ENCODE results near the gene ACSS1. TPM values are rescaled to one million over a fixed set of nuclear protein-coding genes. Genes with fewer than 3 reads are reported as not detected.

ACSS1 gene
- total RNA-seq, 1 donor from 2014 or later, result 19.5 TPM

DNA sequence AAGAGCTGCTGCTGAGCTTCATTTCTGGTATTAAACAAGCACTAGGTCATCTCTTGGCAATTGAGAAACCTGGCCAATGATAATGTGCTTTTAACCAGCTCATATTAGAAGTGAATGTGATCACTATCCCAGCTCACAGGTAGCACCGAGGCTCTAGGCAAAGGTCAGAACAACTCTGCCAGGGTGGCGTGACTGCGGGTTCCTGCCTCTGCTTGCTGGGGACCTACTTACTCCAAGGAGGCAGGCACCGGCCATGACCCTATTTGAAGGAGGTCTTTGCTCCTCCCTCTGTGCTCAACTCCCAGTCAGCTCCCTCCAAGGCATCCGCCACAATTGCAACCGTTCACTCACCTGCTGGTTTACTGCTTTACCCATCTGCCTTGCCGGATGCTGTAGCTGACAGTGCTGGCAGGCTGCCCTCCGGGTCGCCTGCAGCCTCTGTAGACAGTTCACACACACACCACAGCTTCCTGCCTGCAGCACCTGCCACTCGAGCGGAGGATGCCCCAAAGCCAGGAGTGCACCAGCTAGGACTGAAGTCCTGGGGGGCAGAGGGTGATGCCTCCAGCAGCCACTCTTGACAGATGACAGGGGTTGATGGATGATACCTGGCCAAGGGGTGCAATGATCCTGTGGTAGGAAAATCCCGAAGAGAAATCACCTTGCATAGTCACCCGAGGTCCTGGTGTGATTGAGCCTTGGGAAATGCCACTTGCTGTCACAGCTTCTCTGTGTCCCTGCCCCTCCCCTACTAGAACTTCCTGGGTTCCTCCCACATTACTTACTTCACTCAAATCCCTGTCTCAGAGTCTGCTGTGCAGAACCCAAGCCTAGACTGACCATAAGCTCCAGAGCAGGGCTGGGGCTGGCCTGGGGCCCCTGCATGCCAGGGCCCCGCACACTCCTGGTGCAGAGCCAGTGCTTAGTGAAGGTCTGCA, 32.8 kb upstream of the ACSS1 start:
- peaks cover 4% of the 10 kb centered on the region for H3K27me3 ChIP-seq
- DNase-seq (ENCODE audit: low spot score in 2 of 2), result peak in 1 of 2 donors; percentile 17
- H3K27ac ChIP-seq, result no peak overlapping the region
- no peak overlapping the region for H3K4me3 ChIP-seq
- intact Hi-C loops (cut with DNase I), result no loop called here
- no peaks in the 10 kb centered on the region for H3K36me3 ChIP-seq
- TF ChIP-seq, protein P1, sequence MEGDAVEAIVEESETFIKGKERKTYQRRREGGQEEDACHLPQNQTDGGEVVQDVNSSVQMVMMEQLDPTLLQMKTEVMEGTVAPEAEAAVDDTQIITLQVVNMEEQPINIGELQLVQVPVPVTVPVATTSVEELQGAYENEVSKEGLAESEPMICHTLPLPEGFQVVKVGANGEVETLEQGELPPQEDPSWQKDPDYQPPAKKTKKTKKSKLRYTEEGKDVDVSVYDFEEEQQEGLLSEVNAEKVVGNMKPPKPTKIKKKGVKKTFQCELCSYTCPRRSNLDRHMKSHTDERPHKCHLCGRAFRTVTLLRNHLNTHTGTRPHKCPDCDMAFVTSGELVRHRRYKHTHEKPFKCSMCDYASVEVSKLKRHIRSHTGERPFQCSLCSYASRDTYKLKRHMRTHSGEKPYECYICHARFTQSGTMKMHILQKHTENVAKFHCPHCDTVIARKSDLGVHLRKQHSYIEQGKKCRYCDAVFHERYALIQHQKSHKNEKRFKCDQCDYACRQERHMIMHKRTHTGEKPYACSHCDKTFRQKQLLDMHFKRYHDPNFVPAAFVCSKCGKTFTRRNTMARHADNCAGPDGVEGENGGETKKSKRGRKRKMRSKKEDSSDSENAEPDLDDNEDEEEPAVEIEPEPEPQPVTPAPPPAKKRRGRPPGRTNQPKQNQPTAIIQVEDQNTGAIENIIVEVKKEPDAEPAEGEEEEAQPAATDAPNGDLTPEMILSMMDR (IDR thresholded peaks at IDR 0.05), result no peak
- H3K9me3 ChIP-seq, result no peaks in the 10 kb centered on the region
- no peaks in the 10 kb centered on the region for H3K4me1 ChIP-seq

DNA sequence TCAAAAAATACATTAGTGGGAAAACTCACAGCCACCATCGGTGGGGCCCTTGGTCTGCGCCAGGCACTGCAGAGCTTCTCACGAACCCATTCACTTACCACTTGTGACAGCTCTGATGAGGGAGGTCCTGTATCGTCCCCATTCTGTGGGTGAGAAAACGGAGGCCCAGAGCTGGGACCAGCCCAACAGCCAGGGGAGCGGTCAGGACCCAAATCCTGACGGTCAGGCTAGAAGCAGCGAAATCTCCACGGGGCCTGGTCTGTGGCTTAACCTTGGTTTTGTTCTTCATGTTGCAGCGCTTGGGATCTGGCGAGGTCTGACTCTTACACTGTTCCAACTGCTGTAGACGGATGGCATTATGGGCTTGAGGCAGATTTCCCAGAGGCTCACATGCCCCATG, 31.7 kb upstream of the ACSS1 start:
- no peak for DNase-seq (ENCODE audit: low spot score in 2 of 2)
- intact Hi-C loops (cut with DNase I), result no loop called here
- Histone ChIP-seq H3K27me3 (peaks cover 9% of the 10 kb centered on the region), H3K36me3 (no peaks in the 10 kb centered on the region), H3K4me3 (no peak overlapping the region), H3K27ac (no peak overlapping the region), H3K9me3 (no peaks in the 10 kb centered on the region), H3K4me1 (no peaks in the 10 kb centered on the region)
- TF ChIP-seq, protein P1 (IDR thresholded peaks at IDR 0.05), result no peak

DNA sequence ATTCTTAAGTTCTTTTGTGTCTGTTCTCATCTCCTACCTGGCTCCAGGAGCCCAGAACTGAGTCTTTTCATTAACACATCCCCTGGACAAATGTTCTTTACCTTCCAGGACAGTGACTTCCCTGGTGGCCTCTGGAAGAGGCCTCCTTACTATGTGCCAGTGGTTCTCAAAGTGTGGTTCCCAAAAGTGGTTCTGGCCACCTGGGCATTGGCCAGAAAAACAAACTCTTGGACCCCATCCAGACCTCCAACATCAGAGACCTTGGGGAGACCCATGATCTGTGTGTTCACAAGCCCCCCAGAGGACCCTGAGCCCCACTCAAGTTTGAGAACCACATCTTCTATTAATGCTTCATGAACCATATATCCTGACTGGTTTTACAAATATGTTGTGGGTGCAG, 31.2 kb upstream of the ACSS1 start:
- no peak for DNase-seq (ENCODE audit: low spot score in 2 of 2)
- Histone ChIP-seq H3K4me3 (no peak overlapping the region), H3K27me3 (peaks cover 15% of the 10 kb centered on the region), H3K36me3 (no peaks in the 10 kb centered on the region), H3K4me1 (peaks cover 0 to 4% of the 10 kb centered on the region in 2 donors), H3K27ac (no peak overlapping the region), H3K9me3 (no peaks in the 10 kb centered on the region)
- intact Hi-C loops (cut with DNase I), result no loop called here
- TF ChIP-seq, protein P1 (IDR thresholded peaks at IDR 0.05), result no peak

DNA sequence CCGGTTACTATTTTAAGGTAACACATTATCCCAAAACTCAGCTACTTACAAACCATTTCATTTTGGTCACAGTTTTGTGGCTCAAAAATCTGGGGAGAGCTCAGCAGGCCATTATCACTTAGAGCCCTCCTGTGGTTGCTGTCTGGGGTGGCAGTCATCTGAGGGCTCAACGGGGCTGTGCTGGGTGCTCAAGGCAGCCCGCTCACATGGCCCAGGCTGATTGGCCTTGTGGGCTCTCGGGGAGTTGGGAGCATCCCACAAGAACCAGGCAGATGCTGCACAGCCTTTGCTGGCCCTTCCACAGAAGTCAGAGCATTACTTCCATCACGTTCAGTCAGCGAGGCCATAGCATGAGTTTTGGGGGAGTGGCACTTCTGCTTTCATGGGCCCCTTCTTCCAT, 30.3 kb upstream of the ACSS1 start:
- no peaks in the 10 kb centered on the region for H3K9me3 ChIP-seq
- intact Hi-C loops (cut with DNase I), result no loop called here
- no peak overlapping the region for H3K27ac ChIP-seq
- DNase-seq (ENCODE audit: low spot score in 2 of 2), result no peak
- H3K4me1 ChIP-seq, result peaks cover 0 to 10% of the 10 kb centered on the region in 2 donors
- H3K4me3 ChIP-seq, result no peak overlapping the region
- TF ChIP-seq, protein P1 (IDR thresholded peaks at IDR 0.05), result no peak
- peaks cover 16% of the 10 kb centered on the region for H3K27me3 ChIP-seq
- no peaks in the 10 kb centered on the region for H3K36me3 ChIP-seq

DNA sequence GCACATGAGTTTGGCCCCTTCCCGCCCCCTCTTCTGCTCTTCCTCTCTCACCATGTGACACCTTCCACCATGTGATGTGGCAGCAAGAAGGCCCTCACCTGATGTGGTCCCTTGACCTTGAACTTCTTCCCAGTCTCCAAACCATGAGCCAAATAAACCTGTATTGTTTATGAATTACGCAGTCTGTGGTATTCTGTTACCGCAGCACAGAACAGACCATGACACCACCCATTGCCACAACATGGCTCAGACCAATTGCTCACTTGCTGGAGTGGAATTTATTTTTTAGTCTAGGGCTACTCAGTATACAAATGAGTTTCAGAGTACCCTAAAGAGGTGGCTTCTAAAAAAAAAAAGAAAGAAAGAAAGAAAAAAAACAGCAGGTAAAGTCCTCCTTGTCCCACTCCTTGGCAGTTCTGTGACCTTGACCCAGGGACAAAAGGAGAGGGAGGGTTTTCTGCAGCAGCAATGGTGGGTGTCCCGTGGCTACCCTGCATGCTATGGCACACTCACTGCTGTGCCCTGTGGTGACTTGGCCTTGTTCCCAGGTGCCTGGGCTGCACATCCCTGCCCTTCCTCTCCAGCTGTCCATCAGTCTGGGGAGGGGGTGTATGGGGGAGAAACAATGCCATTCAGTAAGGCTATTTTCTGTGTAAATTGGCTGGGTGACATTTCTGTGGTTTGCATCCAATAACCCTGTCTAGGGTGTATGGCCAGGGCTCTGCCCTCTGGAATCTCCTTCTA, 29.4 kb upstream of the ACSS1 start:
- H3K4me3 ChIP-seq, result no peak overlapping the region
- peaks cover 24% of the 10 kb centered on the region for H3K27me3 ChIP-seq
- peaks cover 0 to 12% of the 10 kb centered on the region in 2 donors for H3K4me1 ChIP-seq
- no peaks in the 10 kb centered on the region for H3K36me3 ChIP-seq
- intact Hi-C loops (cut with DNase I), result no loop called here
- no peak for DNase-seq (ENCODE audit: low spot score in 2 of 2)
- no peaks in the 10 kb centered on the region for H3K9me3 ChIP-seq
- H3K27ac ChIP-seq, result no peak overlapping the region
- TF ChIP-seq, protein P1 (IDR thresholded peaks at IDR 0.05), result no peak

Measured in ascending aorta (tissue), 2 donors.